ENCODE measurements around the gene ZBTB21. TPM values are rescaled to one million over a fixed set of nuclear protein-coding genes. Genes with fewer than 3 reads are reported as not detected.

ZBTB21 gene
- total and polyA plus RNA-seq, 10 donors, result 1.9 to 21.7 (median 14.0) TPM

DNA sequence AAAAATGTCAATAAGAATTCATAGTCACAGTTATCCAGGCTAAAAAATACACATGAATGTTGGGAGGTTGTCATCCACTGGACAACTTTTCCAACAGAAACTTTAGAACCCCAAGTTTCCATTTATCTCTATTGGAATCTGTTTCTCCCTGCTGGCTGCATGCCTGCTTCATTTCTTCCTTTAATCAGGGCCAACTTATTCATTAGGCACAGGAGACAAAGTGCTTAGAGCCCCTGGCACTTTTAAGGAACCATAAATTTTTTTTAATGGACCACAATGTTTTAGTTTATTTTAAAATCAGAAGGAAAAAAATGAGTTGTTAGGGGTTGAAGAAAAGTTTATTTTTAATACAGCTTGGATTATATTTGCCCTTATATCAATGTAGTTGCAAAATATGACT, 29.6 kb downstream of the ZBTB21 start:
- no peak for TF ChIP-seq POLR2AphosphoS5 (IDR thresholded peaks at IDR 0.05)
- no peak for TF ChIP-seq POLR2A (IDR thresholded peaks at IDR 0.05)
- TF ChIP-seq, protein P1, sequence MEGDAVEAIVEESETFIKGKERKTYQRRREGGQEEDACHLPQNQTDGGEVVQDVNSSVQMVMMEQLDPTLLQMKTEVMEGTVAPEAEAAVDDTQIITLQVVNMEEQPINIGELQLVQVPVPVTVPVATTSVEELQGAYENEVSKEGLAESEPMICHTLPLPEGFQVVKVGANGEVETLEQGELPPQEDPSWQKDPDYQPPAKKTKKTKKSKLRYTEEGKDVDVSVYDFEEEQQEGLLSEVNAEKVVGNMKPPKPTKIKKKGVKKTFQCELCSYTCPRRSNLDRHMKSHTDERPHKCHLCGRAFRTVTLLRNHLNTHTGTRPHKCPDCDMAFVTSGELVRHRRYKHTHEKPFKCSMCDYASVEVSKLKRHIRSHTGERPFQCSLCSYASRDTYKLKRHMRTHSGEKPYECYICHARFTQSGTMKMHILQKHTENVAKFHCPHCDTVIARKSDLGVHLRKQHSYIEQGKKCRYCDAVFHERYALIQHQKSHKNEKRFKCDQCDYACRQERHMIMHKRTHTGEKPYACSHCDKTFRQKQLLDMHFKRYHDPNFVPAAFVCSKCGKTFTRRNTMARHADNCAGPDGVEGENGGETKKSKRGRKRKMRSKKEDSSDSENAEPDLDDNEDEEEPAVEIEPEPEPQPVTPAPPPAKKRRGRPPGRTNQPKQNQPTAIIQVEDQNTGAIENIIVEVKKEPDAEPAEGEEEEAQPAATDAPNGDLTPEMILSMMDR (IDR thresholded peaks at IDR 0.05 in 8 of 11, conservative IDR thresholded peaks at IDR 0.05 in 3 of 11), result no peak
- Histone ChIP-seq H3K27me3 (replicated peaks in 1 of 7) (no peaks in the 10 kb centered on the region), H3K36me3 (no peaks in the 10 kb centered on the region), H3K9me3 (peaks cover 0 to 31% (median 17%) of the 10 kb centered on the region in 8 donors), H3K27ac (no peak overlapping the region), H3K4me3 (no peak overlapping the region), H3K4me1 (no peaks in the 10 kb centered on the region)
- DNase-seq, result no peak
- intact Hi-C loops (cut with DNase I; ENCODE audit: low total_unique reads), result no loop called here

DNA sequence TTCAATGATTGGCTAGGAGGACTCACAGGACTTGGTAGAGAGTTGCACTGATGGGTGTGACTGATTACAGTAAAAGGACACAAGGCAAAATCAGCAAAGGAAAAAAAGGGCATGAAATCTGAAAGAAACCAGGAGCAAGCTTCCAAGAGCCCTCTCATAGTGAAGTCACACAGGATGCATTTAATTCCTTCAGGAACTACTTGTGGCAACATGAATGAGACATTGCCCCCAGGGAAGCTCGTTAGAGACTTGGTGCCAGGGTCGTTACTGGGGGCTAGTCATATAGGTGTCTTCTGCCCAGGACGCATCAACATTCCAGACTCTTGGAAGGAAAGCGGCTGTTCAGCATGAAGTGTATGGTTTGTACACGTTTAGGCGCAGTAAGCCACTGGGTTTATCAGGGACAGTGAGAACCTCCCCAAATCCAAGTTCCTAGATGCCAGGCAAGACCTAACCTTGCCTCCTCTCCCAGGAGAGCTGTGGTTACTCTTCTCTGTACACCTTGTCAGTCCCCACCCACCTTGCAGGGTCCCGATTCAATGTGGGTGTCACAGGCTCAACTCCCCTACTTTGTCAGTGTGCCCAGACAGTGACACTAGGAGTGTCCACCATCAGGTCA, 30.3 kb downstream of the ZBTB21 start:
- TF ChIP-seq POLR2AphosphoS5 (IDR thresholded peaks at IDR 0.05), result no peak
- TF ChIP-seq, protein P1 (IDR thresholded peaks at IDR 0.05 in 8 of 11, conservative IDR thresholded peaks at IDR 0.05 in 3 of 11), result no peak
- no peak for TF ChIP-seq POLR2A (IDR thresholded peaks at IDR 0.05)
- 86 to 97% (median 90%) methylated on average over 6 to 7 of the region's 7 CpGs for WGBS, 5 donors
- no peak for DNase-seq
- intact Hi-C loops (cut with DNase I; ENCODE audit: low total_unique reads), result no loop called here
- Histone ChIP-seq H3K9me3 (peaks cover 0 to 31% (median 17%) of the 10 kb centered on the region in 8 donors), H3K4me1 (peaks cover 0 to under 1% (median 0%) of the 10 kb centered on the region in 6 donors), H3K36me3 (no peaks in the 10 kb centered on the region), H3K4me3 (no peak overlapping the region), H3K27ac (no peak overlapping the region), H3K27me3 (replicated peaks in 1 of 7) (no peaks in the 10 kb centered on the region)

DNA sequence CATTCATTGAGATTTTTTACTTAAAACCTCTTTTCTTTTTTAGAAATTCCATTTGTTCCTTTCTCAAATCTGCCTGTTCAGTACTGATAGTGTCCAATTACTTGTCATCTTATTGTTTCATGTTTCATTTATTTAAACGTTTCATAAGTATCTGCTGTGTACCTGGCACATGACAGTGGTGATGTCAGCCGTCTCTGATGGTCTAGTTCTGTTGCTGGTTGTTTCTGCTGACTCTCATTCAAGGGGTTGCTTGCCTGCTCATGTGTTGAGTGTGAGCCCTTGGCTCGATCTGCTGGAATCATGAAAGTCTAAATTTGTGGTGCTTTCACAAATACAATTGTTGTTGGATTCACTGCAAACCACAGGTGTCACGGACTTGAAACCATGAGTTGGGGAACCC, 30.8 kb downstream of the ZBTB21 start:
- H3K4me1 ChIP-seq, result peaks cover 0 to 6% (median 3%) of the 10 kb centered on the region in 6 donors
- H3K4me3 ChIP-seq, result no peak overlapping the region
- no peak for TF ChIP-seq POLR2A (IDR thresholded peaks at IDR 0.05)
- TF ChIP-seq POLR2AphosphoS5 (IDR thresholded peaks at IDR 0.05), result no peak
- TF ChIP-seq, protein P1 (IDR thresholded peaks at IDR 0.05 in 8 of 11, conservative IDR thresholded peaks at IDR 0.05 in 3 of 11), result no peak
- H3K36me3 ChIP-seq, result no peaks in the 10 kb centered on the region
- no peaks in the 10 kb centered on the region for H3K27me3 ChIP-seq (replicated peaks in 1 of 7)
- H3K27ac ChIP-seq, result no peak overlapping the region
- WGBS, 5 donors, result 70 to 87% (median 82%) methylated on average over 4 of the region's 4 CpGs
- H3K9me3 ChIP-seq, result peaks cover 0 to 31% (median 17%) of the 10 kb centered on the region in 8 donors
- no peak for DNase-seq
- intact Hi-C loops (cut with DNase I; ENCODE audit: low total_unique reads), result no loop called here

DNA sequence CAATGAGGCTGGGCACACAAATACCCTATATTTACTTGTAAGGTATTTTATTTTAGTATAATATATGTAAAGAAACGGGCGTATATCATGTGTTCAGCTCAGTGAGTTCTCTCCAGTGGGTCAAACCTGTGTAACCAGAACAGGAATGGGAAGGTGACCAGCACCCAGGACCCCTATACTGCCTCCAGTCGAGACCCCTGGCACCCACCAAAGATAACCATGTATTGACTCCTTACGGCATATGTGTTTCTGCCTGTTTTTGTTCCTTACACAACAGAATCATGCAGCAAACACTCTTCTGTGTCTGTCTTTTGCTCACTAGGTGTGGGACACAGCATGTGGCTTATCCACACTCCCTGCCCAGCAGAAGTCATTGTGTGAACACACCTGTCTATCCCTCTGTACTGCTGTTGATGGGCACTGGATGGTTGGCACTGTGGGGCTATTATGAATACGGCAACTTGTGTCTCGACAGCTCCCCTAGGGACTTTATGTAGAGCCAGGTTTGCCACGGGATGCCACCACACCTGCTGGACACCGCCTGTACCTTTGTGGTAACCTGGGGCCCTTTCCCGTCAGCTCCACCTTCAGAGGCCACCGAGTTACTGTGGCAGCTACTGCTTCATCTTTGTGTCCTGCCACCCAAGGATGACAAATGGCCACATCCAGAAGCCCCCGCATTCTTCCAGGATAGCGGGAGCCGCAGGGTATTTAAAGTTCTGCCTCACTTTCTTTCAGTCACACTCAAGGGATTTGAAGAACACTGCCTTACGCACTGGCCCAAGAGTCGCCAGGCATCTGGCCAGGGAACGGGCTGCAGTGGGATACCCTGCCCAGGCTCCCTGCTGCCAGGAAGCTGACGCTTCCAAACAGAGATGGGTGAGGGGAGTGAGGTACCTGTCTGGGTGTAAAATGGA, 32.9 kb downstream of the ZBTB21 start:
- 90 to 93% (median 93%) methylated on average over 17 of the region's 17 CpGs for WGBS, 5 donors
- DNase-seq, result no peak
- Histone ChIP-seq H3K27me3 (replicated peaks in 1 of 7) (no peaks in the 10 kb centered on the region), H3K9me3 (peaks cover 0 to 14% (median 7%) of the 10 kb centered on the region in 8 donors), H3K4me3 (no peak overlapping the region), H3K4me1 (peaks cover 0 to 18% (median 14%) of the 10 kb centered on the region in 6 donors), H3K36me3 (no peaks in the 10 kb centered on the region), H3K27ac (no peak overlapping the region)
- TF ChIP-seq POLR2A (IDR thresholded peaks at IDR 0.05) (no peak), POLR2AphosphoS5 (IDR thresholded peaks at IDR 0.05) (no peak)
- TF ChIP-seq, protein P1 (IDR thresholded peaks at IDR 0.05 in 8 of 11, conservative IDR thresholded peaks at IDR 0.05 in 3 of 11), result no peak
- intact Hi-C loops (cut with DNase I; ENCODE audit: low total_unique reads), result no loop called here

All from spleen (tissue), 11 donors.